UCSD-AML1 (cell line): Measurements from ENCODE around the gene NLGN1.

Experiments
- DNase-seq: peaks from one replicate; lab custom pipeline; 2025; ENCODE audit not compliant: unreplicated experiment; lab: John Stamatoyannopoulos, UW

NLGN1 gene

DNA sequence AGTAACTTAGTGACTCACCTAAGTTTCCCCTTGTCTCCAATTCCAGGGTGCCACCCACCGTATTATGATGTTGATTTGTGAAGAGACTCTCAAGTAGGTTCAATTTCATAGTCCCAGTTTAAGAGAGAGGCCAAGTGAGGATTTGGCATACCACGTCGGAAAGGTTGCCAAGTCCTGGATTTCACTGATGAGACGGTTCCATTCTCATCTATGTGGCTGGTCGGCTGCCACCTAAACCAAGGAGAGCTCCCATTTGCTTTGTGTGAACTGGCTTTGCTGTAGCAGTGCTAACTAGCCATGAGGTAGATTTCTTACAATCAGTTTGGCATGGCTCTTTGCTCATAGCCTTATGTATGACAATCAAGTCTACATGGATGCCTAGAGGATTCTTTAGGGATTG is 653.6 kb downstream of the NLGN1 start:
- DNase-seq = no peak

DNA sequence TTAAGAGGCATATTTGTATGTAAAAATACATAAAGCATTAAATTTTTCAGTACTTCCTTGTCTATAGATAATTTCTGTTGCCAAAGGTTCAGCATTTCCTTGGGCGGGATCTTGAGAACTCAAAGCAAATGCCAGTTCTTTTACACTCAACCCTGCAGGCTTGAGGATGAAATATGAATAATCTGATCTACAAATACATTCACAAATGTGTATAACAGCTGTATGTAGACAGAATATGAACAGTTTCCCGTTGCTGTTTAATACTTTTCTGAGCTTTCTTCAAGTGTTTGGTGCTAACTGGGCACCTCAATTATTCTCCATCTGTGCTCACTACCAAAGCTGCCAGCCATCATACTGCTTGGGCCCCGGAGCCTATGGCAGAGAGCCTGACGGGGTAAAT is 661.3 kb downstream of the NLGN1 start:
- DNase-seq = no peak

DNA sequence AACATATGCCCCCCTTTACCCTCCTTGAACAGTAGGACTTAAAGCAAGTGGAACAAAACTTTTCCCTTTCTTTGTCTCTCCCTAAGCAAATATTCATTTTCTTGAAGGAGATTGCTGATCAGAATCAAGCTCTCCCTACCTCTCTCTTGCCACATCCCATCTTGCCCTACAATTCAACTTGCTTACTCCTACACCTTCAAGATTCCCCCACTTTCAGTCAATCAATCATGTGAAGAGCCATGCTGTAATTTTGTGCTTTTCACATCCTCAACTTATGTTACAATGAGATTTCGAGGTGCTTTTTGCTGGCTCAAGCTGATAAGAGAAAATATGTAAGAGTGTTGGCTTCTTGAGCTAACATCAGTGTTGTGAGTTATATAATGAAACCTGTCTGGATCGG is 662.9 kb downstream of the NLGN1 start:
- DNase-seq = no peak

DNA sequence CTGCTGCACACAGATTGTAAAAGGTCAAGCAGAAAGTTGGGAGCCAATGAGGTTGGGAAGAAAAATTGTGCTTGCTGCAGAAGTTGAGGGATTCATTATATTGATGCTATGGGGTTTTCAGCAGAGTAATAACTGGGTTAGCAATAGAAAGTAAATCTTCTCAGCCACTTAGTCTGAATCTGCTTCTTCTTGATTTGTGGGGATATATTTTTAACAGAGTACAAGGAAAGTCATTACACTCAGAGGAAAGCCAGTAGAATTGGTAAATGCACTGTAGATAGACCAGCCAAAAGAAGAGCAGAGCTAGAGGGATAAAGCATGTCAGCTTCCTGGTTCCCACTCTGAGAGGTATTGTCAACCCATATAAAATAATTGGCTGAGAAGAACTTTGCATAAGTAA is 663.6 kb downstream of the NLGN1 start:
- DNase-seq = no peak

DNA sequence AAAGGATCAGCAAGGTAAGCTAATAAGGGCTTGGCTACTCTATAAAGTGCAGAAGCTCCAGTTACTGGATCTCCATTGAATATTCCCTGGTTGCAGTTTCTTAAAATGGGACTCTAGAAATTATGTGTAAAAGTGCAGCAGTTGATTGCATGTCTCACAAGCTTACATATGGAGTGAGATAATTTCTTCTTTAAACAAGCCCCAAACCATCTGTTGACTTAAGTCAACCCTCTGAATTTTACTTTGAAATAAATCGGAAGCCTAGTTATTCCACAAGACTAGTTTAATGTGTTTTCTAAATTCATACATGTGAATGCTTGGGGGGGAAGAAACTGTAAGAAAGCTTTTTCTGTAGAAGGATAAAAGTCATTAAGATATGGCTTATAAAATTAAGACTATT is 664.2 kb downstream of the NLGN1 start:
- no peak for DNase-seq

DNA sequence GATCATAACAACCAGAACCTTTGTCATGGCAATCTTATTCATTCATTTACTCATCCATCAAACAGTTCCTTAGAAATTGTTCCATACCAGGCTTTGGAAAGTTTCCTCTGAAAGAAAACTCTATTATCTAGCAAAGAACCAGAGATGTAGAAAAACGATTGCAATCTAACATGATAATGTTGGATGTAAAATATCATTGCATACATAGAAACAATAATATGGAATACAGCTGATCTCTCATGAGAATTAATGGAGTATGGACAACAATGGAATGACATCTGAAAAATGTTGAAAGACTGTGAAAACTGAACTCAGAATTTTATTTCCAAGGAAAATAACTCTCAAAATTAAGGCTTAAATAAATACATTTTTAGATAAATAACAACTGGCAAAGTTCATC is 665.4 kb downstream of the NLGN1 start:
- no peak for DNase-seq

DNA sequence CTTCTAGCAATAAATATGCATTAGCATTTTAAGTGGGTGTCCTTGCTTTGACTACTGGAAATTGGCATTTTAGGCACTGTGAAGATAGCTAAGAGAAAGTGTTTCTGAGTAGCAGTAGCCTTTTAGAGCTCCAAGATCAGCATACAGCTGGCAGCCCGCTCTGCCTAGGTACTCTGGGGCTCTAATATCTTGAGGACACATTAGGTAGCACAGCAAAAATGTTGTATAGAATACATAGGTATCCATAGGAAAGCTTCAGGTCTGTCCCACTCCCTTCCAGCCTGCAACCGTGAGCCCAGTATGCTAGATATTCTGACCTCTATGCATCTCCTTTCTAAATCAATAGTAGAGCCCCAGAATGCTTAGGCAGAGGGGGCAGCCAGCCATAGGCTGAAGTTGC is 670.5 kb downstream of the NLGN1 start:
- no peak for DNase-seq

DNA sequence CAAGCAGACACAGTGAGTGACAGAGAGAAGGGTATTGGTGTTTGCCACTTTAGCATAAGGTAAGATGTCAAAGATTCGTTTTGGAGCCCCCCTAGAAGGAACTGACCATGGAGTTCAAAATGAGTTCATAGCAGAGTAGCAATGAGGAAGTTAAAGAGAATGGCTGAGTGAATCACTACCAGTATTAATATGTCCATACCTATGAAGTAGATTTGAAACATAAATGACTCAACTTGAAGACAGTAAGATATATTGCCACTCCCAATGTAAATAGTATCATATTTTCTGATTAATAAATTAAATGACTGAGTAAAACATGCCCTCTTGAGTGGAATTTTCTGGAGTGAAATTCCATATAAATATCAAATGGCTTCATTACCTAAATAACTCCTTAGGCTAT is 675.1 kb downstream of the NLGN1 start:
- DNase-seq = no peak

DNA sequence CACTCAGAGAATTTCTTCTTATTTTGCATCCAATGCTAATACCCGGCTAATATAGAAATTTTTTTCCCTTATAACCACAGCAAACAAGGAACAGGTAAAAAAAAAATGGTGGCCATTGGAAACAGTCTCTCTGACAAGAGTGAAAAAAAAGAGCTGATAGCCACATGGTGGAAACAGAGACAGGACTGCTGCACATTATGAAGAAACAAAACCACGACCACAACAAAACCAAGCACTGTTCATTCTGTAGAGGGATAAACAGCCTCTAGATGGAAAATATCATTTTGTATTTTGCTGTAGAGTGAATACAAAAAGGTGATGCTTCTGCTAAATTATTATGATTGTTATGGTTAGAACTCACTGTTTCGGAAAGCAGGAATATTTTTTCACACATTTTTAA is 686.2 kb downstream of the NLGN1 start:
- no peak for DNase-seq

DNA sequence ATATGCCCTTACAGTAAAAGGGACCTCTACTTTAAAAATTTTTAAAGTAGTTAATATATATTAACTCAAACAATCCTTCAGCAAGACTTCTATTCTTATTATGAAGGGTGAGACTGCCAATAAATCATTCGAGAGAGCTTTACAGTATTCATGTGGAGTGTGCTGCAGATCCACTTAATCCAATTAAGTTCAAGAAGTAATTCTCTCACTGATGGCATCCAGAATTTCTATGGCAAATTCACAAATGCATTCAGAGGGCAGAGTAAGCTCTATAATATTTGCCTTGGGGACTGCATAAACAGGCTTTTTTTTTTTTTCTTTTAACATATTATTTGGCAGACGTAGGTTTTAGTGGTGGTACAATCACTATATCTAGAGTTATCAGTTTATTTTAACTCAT is 692.0 kb downstream of the NLGN1 start:
- DNase-seq = no peak

DNA sequence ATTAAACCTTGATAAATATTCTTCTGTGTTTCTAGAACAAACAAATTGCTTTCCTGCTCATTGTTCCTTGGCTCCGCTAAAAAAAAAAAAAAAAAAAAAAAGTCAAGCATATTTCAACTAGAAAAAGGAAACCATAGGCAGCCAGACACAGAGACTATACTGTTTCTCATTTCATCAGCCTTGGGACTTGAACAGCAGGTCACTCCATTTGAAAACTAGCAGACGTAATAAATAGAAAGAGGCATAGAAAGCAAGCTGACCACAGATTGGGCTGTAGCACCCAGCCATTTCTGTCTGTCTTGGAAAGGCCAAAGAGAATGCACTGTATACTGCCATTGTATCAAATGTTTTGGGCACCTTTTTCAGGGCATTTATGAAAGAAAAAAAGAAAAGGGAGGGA is 697.1 kb downstream of the NLGN1 start:
- no peak for DNase-seq

DNA sequence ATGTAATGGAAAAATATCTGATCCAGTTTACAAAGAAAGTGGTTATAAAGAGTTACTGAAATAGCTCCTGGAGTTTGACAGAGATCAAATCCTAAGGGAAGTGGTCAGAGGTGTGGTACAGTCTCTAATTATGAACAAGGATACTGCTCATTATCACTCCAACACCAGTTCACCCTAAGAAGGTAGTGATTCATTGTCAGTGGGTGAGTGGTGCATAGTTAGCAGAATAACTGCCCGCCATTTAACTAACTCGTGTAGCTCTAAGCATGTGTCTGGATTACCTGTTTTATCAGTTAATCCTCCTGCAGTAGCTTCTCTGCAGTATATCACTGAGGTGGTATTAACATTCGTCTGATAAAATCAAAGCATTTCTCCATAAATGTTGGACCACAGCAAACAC is 700.1 kb downstream of the NLGN1 start:
- no peak for DNase-seq

DNA sequence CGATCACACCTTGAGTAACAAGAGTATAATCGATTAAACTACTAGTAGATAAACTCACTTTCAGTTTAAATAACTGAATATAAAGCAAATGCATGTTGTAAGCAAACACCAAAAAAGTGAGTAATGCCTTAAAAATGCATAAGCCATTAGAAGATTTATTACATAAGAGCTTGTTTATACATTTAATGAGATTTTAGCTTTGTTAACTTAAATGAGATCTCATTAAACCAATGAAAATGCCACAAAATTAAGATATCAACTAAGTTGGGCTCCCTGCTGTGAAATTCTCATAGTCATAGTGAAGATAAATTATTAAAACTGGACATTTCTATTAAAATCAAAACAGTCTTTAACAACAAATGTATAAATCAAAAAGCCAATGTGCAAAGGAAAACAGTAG is 701.2 kb downstream of the NLGN1 start:
- no peak for DNase-seq

DNA sequence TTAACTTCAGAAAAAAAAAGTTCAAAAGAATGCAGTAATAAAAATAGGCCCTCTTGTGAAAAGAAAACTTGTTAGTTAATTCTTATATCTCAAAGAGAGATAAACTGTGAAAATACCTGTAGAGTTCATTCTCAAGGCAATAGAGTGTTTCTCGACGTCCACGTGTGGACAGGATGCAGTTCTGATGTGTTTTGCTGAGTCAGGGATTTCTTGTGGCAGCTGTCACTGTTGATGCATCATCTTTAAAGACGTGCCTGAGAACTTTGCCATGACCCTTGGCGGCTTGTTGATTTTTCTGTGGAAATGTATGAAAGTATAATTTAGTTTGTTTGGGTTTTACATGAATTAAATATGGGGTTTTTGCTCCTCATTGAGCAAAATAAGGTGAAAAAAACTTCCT is 702.2 kb downstream of the NLGN1 start:
- no peak for DNase-seq

DNA sequence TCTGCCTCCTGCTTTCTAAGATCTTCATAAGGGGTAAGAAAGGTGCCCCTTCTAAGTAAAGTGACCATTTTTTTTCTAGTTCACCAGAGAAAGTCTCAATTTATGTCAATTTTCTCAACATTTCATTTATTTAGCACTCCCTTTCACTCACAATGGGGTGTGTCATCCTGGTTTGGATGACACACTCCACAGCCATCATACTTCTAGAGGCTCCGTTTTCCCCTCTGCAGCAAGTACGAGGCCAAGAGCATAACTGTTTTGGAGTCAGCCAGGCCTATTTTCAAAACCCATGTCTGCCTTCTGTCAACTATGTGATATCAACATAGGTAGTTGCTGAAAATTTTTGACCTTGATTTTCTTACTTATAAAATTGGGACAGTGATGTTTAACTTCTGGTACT is 703.2 kb downstream of the NLGN1 start:
- no peak for DNase-seq

DNA sequence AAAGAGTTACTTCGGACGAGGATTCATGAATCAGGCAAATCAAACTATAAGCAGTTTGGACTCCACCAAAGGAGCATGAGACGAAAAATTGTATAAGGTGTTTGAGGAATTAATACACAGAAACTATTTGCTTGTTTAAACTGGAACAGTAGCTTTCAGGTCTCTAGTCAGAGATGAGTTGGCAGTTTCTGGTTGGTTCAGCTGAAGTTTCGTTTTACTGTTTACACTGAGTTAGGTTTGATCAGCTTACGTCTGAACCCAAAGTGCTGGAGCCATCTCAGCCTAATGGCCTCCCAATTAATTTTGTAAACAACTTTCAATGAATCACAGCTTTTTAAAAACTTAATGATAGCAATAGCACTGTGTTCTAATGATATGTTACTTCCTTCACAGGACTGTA is 703.7 kb downstream of the NLGN1 start:
- DNase-seq = no peak

DNA sequence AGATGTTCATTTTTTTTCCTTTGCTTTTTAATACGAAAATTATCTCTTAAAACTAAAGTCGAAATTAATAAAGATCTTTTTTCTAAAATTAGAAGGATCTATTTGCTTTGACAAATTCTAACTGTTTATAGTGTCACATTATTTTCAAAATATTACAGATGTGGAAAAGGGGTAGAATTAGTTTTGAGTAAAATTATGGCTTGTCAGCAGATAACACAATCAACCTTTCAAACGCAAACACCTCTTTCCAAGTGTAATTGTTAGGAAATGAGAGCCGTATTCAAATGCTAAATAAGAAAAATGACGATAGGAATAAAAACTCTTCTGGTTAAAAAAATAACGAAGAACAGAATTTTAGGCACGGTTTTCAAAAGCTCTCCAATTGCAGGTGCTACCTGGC is 704.7 kb downstream of the NLGN1 start:
- no peak for DNase-seq

DNA sequence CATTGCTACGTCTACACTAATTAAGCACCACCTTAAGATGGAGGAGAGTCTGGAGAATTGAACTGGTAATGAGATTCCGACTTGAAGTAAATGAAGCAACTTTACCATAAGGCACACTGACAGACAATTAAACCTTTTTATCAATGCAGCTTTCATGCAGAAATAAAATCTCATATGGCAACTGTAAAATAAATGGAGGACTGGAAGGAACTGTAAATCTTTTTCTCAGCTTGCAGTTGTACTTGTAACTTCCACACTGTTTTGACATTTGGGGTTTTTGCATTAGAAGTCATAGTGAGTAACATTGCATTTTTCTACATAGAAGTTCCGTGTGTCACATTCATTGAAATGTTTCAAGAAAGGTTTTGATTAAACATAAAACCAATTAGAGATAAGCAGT is 705.3 kb downstream of the NLGN1 start:
- DNase-seq = no peak

DNA sequence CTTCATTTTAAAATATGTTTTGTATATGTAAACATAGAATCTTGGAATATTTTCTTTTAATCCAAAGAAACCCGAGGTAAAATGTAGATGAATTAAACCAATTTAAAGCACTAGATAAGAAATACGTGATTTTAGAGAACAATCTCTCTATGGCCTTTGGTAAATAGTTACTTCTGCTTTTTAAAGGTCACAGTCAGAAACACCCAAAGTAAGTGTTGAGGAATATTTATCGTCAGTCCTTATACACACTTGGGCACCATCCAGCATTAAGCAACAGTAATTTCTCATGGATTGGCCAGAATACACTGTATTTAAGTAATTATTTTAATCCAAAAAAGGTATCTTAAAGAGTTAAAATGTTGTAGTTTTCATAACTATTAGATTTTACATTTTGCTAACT is 713.2 kb downstream of the NLGN1 start:
- DNase-seq = no peak

DNA sequence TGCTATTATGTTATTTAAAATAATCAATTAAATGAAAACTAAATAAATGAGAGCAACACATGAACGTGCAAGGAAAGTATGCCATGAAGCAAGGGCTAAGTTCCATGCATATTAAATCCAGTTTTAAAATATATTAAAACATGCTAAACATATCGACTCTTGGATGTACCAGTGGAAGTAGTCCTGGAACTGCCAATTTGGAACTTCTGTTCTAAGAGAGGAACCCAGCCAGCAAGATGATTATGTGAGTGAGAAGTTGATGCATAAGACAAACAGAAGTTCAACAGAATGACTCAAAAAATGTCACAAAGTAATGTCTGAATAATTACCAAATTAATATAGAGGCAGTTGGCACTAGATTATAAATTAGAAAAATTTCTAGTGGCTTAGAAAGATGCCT is 714.2 kb downstream of the NLGN1 start:
- no peak for DNase-seq

DNA sequence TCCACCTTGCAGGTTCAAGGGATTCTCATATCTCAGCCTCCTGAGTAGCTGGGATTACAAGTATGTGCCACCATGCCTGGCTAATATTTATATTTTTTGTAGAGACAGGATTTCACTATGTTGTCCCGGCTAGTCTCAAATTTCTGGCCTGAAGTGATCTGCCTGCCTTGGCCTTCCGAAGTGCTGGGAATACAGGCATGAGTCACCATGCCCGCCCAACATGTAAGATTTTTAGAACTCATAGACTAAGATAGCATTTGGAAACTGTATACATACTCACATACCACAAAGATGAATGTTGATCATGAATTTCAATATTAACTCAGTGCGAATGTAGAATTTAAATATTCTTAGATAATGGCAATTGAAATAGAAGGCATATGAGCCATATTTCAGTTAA is 718.9 kb downstream of the NLGN1 start:
- DNase-seq = no peak

DNA sequence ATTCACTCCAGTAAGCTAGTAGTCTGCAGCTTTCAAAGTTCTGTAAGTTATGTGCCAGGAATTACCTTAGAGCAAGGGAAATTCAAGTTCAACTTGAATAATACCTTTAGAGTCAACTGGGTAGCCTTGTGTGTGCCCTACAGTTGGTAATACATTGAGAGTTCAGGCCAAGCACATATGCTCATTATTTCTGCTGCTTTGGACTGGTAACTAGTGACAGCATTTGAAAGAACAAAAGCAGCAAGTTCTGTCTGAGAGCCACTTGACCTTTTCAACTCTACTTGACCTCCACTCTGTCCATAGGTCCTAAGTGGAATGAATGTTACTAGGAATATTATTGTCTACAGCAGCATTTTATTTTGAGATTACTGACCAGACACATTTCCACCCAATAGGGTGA is 723.5 kb downstream of the NLGN1 start:
- DNase-seq = no peak

DNA sequence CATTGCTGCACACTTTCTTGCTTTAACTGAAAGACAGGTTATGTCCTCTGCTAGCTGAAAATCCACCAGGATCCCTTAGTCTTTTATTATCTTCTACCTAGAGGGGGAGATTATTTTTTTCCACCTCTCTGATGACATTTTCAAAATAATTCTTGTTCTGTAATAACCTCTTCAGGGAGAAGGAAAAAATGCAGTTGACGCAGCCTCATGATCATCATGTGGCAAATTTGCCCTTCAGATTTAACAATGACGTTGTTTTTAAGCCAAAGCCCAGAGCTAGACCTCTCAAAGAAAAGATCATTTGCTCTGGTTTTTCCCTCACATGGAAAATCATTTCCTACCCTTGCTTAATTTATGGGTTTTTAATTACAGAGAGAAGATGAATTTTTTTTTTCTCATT is 724.9 kb downstream of the NLGN1 start:
- DNase-seq = no peak

DNA sequence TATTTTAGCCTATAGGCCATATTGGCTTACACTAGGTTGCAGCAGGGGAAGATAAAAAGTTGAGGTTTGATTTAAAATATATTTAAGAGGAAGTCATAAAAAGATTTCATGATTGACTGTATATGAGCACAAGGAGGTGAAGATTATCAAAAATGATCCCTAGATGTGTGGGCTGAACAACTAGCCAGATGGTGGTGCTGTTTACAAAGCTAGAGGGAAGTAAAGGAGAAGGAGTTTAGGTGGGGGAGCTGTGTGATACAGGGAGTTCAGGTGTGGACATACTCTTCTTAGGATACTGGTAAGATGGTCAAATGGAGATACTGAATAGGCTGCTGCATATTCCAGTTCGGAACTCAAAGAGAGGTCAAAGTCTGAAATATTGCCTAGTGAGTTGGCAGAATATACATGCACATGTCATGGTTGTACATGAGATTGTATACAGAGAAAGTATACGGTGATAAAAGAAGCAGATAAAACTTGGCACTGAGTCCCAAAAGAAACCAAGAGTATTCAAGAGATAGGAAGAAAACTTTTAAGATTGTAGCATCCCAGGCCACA is 727.8 kb downstream of the NLGN1 start:
- no peak for DNase-seq
